ENCODE measurements around the gene CYB561D2. TPM values are rescaled to one million over a fixed set of nuclear protein-coding genes. Genes with fewer than 3 reads are reported as not detected.

Gene CYB561D2
- total and polyA plus RNA-seq, 2 of the 13 experiments (the other 11 are each of a cell fraction or from before 2014, with no cell fraction given) = 11.1 to 17.2 TPM

DNA sequence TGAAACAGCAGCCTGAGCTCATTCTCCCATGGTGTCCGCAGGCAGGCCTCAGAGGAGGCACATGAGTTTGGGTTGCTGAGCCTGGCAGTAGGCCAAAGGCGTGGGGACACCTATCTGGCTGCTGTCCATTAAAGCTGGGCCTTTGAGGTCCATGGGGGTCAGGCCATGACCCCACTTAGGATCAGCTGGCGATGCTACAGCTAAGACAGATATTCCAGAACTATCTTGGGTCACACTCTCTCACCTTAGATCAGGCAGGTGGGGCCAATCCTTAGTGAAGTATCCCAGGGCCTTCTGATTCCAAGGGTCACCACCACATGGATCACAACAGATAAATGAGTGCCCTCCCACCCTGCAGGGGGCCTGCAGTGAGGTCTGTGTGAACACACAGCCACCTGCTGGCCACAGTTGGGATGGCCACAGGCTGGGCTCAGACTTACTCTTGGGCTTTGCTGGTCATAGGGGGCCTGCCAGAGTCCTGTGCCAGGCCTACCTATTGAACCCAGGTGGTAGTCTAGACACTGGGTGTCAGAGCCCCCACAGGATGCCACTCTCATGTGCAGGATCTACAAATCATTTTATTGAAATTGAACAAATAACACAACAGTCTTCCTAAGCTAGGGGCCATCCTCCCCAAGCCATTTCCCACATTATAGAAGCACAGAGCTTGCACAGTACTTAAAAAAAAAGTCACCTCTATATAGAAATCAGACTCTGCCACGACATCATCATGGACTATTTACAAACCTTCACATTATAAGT is 26.1 kb upstream of the CYB561D2 start (continued):
- TF ChIP-seq TFE3 (CRISPR knock-in tag; IDR thresholded peaks at IDR 0.05) (no peak), GRHL1 (CRISPR knock-in tag; conservative IDR thresholded peaks at IDR 0.05) (no peak), CCAR2 (optimal IDR thresholded peaks at IDR 0.05; ENCODE audit: low read depth, low read length) (no peak), STAT5B (CRISPR knock-in tag; IDR thresholded peaks at IDR 0.05) (no peak), PPARG (CRISPR knock-in tag; conservative IDR thresholded peaks at IDR 0.05) (peak; percentile 47; the same call in 1 of the 2 replicates), ZNF232 (CRISPR knock-in tag; IDR thresholded peaks at IDR 0.05; ENCODE audit: borderline replicate concordance) (no peak), CCDC6 (CRISPR knock-in tag; IDR thresholded peaks at IDR 0.05) (no peak), MLX (CRISPR knock-in tag; IDR thresholded peaks at IDR 0.05) (0 out of 2 replicates have a peak, but pooled peaks have one; percentile 19), TBP (CRISPR knock-in tag; IDR thresholded peaks at IDR 0.05) (no peak), PHF21A (CRISPR knock-in tag; IDR thresholded peaks at IDR 0.05) (peak; percentile 65; the same call in 1 of the 2 replicates), NFE2 (CRISPR knock-in tag; IDR thresholded peaks at IDR 0.05) (no peak), ZNF121 (CRISPR knock-in tag; IDR thresholded peaks at IDR 0.05) (no peak), POLR2AphosphoS2 (IDR thresholded peaks at IDR 0.05; ENCODE audit: low read depth, low read length) (no peak), KDM6A (CRISPR knock-in tag; IDR thresholded peaks at IDR 0.05; ENCODE audit: low read depth) (no peak), ARNTL (CRISPR knock-in tag; IDR thresholded peaks at IDR 0.05) (no peak), PRMT3 (CRISPR knock-in tag; IDR thresholded peaks at IDR 0.05; ENCODE audit: borderline replicate concordance, low read depth) (no peak), CHCHD3 (CRISPR knock-in tag; IDR thresholded peaks at IDR 0.05) (no peak)
- TF ChIP-seq, protein P1, sequence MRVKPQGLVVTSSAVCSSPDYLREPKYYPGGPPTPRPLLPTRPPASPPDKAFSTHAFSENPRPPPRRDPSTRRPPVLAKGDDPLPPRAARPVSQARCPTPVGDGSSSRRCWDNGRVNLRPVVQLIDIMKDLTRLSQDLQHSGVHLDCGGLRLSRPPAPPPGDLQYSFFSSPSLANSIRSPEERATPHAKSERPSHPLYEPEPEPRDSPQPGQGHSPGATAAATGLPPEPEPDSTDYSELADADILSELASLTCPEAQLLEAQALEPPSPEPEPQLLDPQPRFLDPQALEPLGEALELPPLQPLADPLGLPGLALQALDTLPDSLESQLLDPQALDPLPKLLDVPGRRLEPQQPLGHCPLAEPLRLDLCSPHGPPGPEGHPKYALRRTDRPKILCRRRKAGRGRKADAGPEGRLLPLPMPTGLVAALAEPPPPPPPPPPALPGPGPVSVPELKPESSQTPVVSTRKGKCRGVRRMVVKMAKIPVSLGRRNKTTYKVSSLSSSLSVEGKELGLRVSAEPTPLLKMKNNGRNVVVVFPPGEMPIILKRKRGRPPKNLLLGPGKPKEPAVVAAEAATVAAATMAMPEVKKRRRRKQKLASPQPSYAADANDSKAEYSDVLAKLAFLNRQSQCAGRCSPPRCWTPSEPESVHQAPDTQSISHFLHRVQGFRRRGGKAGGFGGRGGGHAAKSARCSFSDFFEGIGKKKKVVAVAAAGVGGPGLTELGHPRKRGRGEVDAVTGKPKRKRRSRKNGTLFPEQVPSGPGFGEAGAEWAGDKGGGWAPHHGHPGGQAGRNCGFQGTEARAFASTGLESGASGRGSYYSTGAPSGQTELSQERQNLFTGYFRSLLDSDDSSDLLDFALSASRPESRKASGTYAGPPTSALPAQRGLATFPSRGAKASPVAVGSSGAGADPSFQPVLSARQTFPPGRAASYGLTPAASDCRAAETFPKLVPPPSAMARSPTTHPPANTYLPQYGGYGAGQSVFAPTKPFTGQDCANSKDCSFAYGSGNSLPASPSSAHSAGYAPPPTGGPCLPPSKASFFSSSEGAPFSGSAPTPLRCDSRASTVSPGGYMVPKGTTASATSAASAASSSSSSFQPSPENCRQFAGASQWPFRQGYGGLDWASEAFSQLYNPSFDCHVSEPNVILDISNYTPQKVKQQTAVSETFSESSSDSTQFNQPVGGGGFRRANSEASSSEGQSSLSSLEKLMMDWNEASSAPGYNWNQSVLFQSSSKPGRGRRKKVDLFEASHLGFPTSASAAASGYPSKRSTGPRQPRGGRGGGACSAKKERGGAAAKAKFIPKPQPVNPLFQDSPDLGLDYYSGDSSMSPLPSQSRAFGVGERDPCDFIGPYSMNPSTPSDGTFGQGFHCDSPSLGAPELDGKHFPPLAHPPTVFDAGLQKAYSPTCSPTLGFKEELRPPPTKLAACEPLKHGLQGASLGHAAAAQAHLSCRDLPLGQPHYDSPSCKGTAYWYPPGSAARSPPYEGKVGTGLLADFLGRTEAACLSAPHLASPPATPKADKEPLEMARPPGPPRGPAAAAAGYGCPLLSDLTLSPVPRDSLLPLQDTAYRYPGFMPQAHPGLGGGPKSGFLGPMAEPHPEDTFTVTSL (CRISPR knock-in tag; IDR thresholded peaks at IDR 0.05; ENCODE audit: borderline replicate concordance) = no peak
- TF ChIP-seq, protein P2, sequence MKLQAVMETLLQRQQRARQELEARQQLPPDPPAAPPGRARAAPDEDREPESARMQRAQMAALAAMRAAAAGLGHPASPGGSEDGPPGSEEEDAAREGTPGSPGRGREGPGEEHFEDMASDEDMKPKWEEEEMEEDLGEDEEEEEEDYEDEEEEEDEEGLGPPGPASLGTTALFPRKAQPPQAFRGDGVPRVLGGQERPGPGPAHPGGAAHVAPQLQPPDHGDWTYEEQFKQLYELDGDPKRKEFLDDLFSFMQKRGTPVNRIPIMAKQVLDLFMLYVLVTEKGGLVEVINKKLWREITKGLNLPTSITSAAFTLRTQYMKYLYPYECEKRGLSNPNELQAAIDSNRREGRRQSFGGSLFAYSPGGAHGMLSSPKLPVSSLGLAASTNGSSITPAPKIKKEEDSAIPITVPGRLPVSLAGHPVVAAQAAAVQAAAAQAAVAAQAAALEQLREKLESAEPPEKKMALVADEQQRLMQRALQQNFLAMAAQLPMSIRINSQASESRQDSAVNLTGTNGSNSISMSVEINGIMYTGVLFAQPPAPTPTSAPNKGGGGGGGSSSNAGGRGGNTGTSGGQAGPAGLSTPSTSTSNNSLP (IDR thresholded peaks at IDR 0.05; ENCODE audit: low read depth, low read length) = peak; percentile 65; the same call in 1 of the 2 replicates
